Nephron (organoid): Measurements from ENCODE around the gene FRZB.
A peak's percentile ranks its signal among the peaks of the same experiment; 100 is the strongest.

Experiments used
- H3K27ac Mint-ChIP-seq, 3 experiments: 2 replicates each; pipeline ENCODE4 v1.8.0; 2020; ENCODE audit warnings: mixed read lengths in 3 of 3, mild to moderate bottlenecking in 2 of 3, moderate library complexity in 1 of 3
- H3K27me3 Mint-ChIP-seq: 2 replicates; pipeline ENCODE4 v1.8.0; 2021; ENCODE audit warnings: low read depth, mild to moderate bottlenecking, moderate library complexity, mixed read lengths
- H3K36me3 Mint-ChIP-seq: 2 replicates; pipeline ENCODE4 v1.8.0; 2020; ENCODE audit warnings: low read depth, mixed read lengths
- H3K4me1 Mint-ChIP-seq: 2 replicates; pipeline ENCODE4 v1.8.0; 2020; ENCODE audit warnings: mixed read lengths
- H3K4me3 Mint-ChIP-seq, 3 experiments: 2 replicates each; pipeline ENCODE4 v1.8.0; 2020; ENCODE audit warnings: mild to moderate bottlenecking in 3 of 3, mixed read lengths in 3 of 3, moderate library complexity in 2 of 3
- H3K9me3 Mint-ChIP-seq: 2 replicates; pipeline ENCODE4 v1.8.0; 2020; ENCODE audit warnings: mixed read lengths
- CTCF ChIP-seq, 3 experiments: fragments of 200-600 bp; sonication (generic); IDR thresholded peaks; one replicate each; pipeline ENCODE4 v1.5.0; 2021; ENCODE audit warnings: antibody characterized with exemption in 3 of 3; ENCODE audit not compliant: unreplicated experiment in 3 of 3

FRZB gene, protein sequence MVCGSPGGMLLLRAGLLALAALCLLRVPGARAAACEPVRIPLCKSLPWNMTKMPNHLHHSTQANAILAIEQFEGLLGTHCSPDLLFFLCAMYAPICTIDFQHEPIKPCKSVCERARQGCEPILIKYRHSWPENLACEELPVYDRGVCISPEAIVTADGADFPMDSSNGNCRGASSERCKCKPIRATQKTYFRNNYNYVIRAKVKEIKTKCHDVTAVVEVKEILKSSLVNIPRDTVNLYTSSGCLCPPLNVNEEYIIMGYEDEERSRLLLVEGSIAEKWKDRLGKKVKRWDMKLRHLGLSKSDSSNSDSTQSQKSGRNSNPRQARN

DNA sequence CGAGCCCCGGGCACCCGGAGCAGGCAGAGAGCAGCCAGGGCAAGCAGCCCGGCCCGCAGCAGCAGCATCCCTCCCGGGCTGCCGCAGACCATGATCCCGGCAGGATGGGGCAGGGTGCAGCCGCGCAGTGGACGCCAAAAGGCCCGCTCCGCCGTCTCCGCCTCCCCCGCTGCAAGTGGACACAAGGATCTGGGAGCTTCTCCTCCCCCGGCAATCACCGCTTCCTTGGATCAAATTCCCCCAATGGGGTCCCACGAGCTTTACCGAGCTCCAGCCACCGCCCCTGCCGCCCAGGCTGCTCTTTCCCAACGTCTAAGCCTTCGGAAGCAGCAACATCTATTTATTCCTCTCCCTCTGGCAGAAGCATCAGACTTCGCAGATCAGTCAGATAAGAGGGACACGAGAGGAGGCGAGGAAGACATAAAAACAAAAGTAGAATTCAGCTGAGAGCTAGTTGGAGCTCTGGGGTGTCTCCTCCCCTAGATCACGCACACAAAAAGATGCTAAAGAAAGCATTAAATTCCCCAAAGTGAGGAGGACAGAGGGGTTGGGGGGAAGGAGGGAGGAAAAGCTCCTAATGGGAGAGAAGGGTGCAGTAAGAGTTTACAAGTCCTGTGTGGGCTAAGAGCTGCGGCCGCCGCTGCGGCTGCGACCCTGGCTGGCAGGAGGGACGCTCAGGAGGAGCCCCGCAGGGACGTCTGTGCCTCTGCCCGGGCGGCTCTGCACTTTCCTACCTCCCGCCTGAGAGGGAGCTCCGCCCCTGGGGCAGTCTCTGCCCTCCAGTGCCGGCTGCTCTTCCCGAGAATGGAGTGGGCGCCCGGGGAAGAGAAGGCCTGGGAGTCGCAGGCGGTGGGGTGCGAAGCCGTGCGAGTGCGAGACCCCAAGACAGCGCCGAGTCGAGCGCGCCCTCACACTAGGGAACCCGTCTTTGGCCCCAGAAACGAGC is at the start of gene FRZB:
FRZB (minus strand) TSS at position 177 of the 946 bp plus-strand sequence; CDS start at position 92, 85 bp downstream.
- peaks cover 25% of the 10 kb centered on the region for H3K27me3 Mint-ChIP-seq

GRCh38 chr2:182915369-182916326 is 49.2 kb upstream of the FRZB start:
- H3K27ac Mint-ChIP-seq = peak overlapping the region in 1 of 3 experiments; percentile 45
- H3K9me3 Mint-ChIP-seq = no peaks in the 10 kb centered on the region
- no peaks in the 10 kb centered on the region for H3K27me3 Mint-ChIP-seq
- no peak for TF ChIP-seq CTCF (IDR thresholded peaks at IDR 0.05; ENCODE audit: unreplicated experiment in 3 of 3)
- peaks cover 77% of the 10 kb centered on the region for H3K36me3 Mint-ChIP-seq
- peaks cover 14% of the 10 kb centered on the region for H3K4me1 Mint-ChIP-seq
- H3K4me3 Mint-ChIP-seq = no peak overlapping the region

More for the DNA sequence above, at the start of gene FRZB:
- Mint-ChIP-seq H3K36me3 (no peaks in the 10 kb centered on the region), H3K9me3 (no peaks in the 10 kb centered on the region), H3K4me3 (peak within 1 kb of the TSS; percentile 87 to 88 (median 88)), H3K27ac (peak within 1 kb of the TSS; percentile 83 to 96 (median 95)), H3K4me1 (peaks cover 25% of the 10 kb centered on the region)
- TF ChIP-seq CTCF (IDR thresholded peaks at IDR 0.05; ENCODE audit: unreplicated experiment in 3 of 3) = no peak

DNA sequence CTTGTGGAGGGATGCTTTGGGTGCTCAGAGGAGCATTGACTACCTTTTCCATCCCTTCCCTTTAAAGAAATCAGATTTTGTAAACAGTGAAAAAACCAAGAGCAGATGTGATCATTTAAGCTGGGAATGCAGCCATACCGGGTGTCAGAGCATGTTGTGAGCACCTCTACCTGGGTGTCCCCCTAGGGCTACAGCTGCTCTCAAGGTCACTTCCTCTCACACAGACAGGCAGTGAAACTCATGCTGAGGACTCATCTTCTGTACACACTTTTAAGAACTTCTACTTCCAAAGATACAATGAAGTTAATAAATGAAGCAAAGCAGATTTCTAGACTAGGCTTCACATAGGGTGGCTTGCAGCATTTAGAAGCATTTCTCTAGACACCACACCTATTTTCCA is 48.4 kb upstream of the FRZB start:
- no peak for TF ChIP-seq CTCF (IDR thresholded peaks at IDR 0.05; ENCODE audit: unreplicated experiment in 3 of 3)
- Mint-ChIP-seq H3K9me3 (no peaks in the 10 kb centered on the region), H3K4me3 (no peak overlapping the region), H3K27ac (peak overlapping the region in 1 of 3 experiments; percentile 45), H3K36me3 (peaks cover 78% of the 10 kb centered on the region), H3K4me1 (peaks cover 14% of the 10 kb centered on the region), H3K27me3 (no peaks in the 10 kb centered on the region)

DNA sequence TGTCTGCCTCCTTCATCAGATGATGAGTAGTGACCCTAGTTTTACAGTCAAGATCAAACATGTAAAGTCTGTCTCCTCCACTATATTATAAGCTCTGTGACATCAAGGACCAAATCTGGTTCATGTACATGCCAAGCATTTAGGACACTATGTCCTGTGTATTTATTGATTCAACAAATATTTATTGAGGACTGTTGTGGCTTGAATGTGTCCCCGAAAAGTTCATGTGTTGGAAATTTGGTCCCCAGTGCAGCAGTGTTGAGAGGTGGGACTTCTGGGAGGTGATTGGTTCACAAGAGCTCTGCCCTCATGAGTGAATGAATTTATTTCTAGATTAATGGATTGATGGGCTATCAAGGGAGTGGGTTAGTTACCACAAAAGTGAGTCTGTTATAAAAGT is 46.6 kb upstream of the FRZB start:
- no peaks in the 10 kb centered on the region for H3K9me3 Mint-ChIP-seq
- H3K36me3 Mint-ChIP-seq = peaks cover 76% of the 10 kb centered on the region
- no peak for TF ChIP-seq CTCF (IDR thresholded peaks at IDR 0.05; ENCODE audit: unreplicated experiment in 3 of 3)
- peak overlapping the region in 1 of 3 experiments; percentile 94 for H3K27ac Mint-ChIP-seq
- H3K4me3 Mint-ChIP-seq = no peak overlapping the region
- no peaks in the 10 kb centered on the region for H3K27me3 Mint-ChIP-seq
- H3K4me1 Mint-ChIP-seq = peaks cover 14% of the 10 kb centered on the region

GRCh38 chr2:182912518-182912915 is 46.1 kb upstream of the FRZB start:
- Mint-ChIP-seq H3K27me3 (no peaks in the 10 kb centered on the region), H3K9me3 (no peaks in the 10 kb centered on the region), H3K27ac (peak overlapping the region in 1 of 3 experiments; percentile 94), H3K36me3 (peaks cover 72% of the 10 kb centered on the region), H3K4me3 (no peak overlapping the region), H3K4me1 (peaks cover 16% of the 10 kb centered on the region)
- TF ChIP-seq CTCF (IDR thresholded peaks at IDR 0.05; ENCODE audit: unreplicated experiment in 3 of 3) = no peak
